ENCODE results near the gene GFRA1. TPM values are rescaled to one million over a fixed set of nuclear protein-coding genes. Genes with fewer than 3 reads are reported as not detected.

Gene GFRA1
- total and polyA plus RNA-seq, 2 donors (not counting 3 experiments of a cell fraction or from before 2014, with no cell fraction given) = 0.22 to 0.88 TPM

- Histone ChIP-seq H4K20me1 (replicated peaks; ENCODE audit: control insufficient read depth, extremely low read depth, insufficient read depth, low read length) (no peaks in the 10 kb centered on the region), H3K27ac (ENCODE audit: insufficient read depth, low read depth, low read length) (no peak overlapping the region), H3K4me3 (replicated peaks in 1 of 3; ENCODE audit: insufficient read depth in 1 of 3, low read depth in 1 of 3, low read length in 3 of 3) (no peak overlapping the region), H2AFZ (ENCODE audit: low read depth, low read length) (no peak overlapping the region), H3K4me1 (ENCODE audit: control insufficient read depth, extremely low read depth, insufficient read depth, low read length) (no peaks in the 10 kb centered on the region), H3K9ac (replicated peaks; ENCODE audit: extremely low read depth, insufficient read depth, low read length) (no peak overlapping the region), H3K9me1 (replicated peaks; ENCODE audit: control insufficient read depth, extremely low read depth, insufficient read depth, low read length) (no peaks in the 10 kb centered on the region), H3K27me3 (ENCODE audit: control insufficient read depth in 2 of 2, insufficient read depth in 2 of 2, low read length in 2 of 2) (no peaks in the 10 kb centered on the region), H3K9me3 (replicated peaks; ENCODE audit: control insufficient read depth, insufficient read depth, low read length) (no peaks in the 10 kb centered on the region), H3K79me2 (ENCODE audit: control insufficient read depth, insufficient read depth, low read length) (no peaks in the 10 kb centered on the region), H3K4me2 (ENCODE audit: insufficient read depth, low read length) (no peak overlapping the region), H3K36me3 (ENCODE audit: control insufficient read depth in 2 of 2, extremely low read depth in 1 of 2, insufficient read depth in 2 of 2, low read length in 2 of 2) (no peaks in the 10 kb centered on the region)
- ChIA-PET POLR2A (no interaction called here), CTCF (no interaction called here)
- intact Hi-C loops (cut with micrococcal nuclease) (no loop called here), dilution Hi-C loops (cut with MboI; ENCODE audit: extremely low pct_ligation_motif_present, low sequenced_read_pairs) (no loop called here)
- FAIRE-seq (no peak), DNase-seq (ENCODE audit: low read depth, low spot score) (no peak)
- no peak for TF ChIP-seq POLR2AphosphoS5 (IDR thresholded peaks at IDR 0.05; ENCODE audit: insufficient read depth, low read depth, low read length)
- TF ChIP-seq GATA2 (IDR thresholded peaks at IDR 0.05; ENCODE audit: insufficient read depth, insufficient read length, low read depth, low read length) = no peak
- TF ChIP-seq MYC (IDR thresholded peaks at IDR 0.05; ENCODE audit: low read depth, low read length) = no peak
- no TSS peak for BruUV-seq (replicated peaks)
These were observed 125.7 kb downstream of the GFRA1 start for GRCh38 chr10:116147147-116147905.

- Histone ChIP-seq H3K9me1 (replicated peaks; ENCODE audit: control insufficient read depth, extremely low read depth, insufficient read depth, low read length) (no peaks in the 10 kb centered on the region), H3K27ac (ENCODE audit: insufficient read depth, low read depth, low read length) (no peak overlapping the region), H2AFZ (ENCODE audit: low read depth, low read length) (no peak overlapping the region), H3K9me3 (replicated peaks; ENCODE audit: control insufficient read depth, insufficient read depth, low read length) (no peaks in the 10 kb centered on the region), H4K20me1 (replicated peaks; ENCODE audit: control insufficient read depth, extremely low read depth, insufficient read depth, low read length) (no peaks in the 10 kb centered on the region), H3K4me3 (replicated peaks in 1 of 3; ENCODE audit: insufficient read depth in 1 of 3, low read depth in 1 of 3, low read length in 3 of 3) (no peak overlapping the region), H3K4me1 (ENCODE audit: control insufficient read depth, extremely low read depth, insufficient read depth, low read length) (no peaks in the 10 kb centered on the region), H3K9ac (replicated peaks; ENCODE audit: extremely low read depth, insufficient read depth, low read length) (no peak overlapping the region), H3K4me2 (ENCODE audit: insufficient read depth, low read length) (no peak overlapping the region), H3K27me3 (ENCODE audit: control insufficient read depth in 2 of 2, insufficient read depth in 2 of 2, low read length in 2 of 2) (no peaks in the 10 kb centered on the region), H3K36me3 (ENCODE audit: control insufficient read depth in 2 of 2, extremely low read depth in 1 of 2, insufficient read depth in 2 of 2, low read length in 2 of 2) (no peaks in the 10 kb centered on the region), H3K79me2 (ENCODE audit: control insufficient read depth, insufficient read depth, low read length) (no peaks in the 10 kb centered on the region)
- ChIA-PET CTCF (no interaction called here), POLR2A (no interaction called here)
- TF ChIP-seq, protein P1, sequence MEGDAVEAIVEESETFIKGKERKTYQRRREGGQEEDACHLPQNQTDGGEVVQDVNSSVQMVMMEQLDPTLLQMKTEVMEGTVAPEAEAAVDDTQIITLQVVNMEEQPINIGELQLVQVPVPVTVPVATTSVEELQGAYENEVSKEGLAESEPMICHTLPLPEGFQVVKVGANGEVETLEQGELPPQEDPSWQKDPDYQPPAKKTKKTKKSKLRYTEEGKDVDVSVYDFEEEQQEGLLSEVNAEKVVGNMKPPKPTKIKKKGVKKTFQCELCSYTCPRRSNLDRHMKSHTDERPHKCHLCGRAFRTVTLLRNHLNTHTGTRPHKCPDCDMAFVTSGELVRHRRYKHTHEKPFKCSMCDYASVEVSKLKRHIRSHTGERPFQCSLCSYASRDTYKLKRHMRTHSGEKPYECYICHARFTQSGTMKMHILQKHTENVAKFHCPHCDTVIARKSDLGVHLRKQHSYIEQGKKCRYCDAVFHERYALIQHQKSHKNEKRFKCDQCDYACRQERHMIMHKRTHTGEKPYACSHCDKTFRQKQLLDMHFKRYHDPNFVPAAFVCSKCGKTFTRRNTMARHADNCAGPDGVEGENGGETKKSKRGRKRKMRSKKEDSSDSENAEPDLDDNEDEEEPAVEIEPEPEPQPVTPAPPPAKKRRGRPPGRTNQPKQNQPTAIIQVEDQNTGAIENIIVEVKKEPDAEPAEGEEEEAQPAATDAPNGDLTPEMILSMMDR (IDR thresholded peaks at IDR 0.05; ENCODE audit: extremely low read depth in 1 of 2, insufficient read depth in 1 of 2, low read depth in 1 of 2, low read length in 2 of 2) = no peak
- TF ChIP-seq MAX (IDR thresholded peaks at IDR 0.05; ENCODE audit: insufficient read depth, insufficient read length) (no peak), POLR2AphosphoS5 (IDR thresholded peaks at IDR 0.05; ENCODE audit: insufficient read depth, low read depth, low read length) (no peak), EZH2 (IDR thresholded peaks at IDR 0.05; ENCODE audit: borderline replicate concordance, low read depth, low read length, severe bottlenecking) (no peak), MYC (IDR thresholded peaks at IDR 0.05; ENCODE audit: low read depth, low read length) (no peak), POLR2A (IDR thresholded peaks at IDR 0.05; ENCODE audit: low read depth, low read length) (no peak), JUN (IDR thresholded peaks at IDR 0.05; ENCODE audit: borderline replicate concordance, insufficient read depth, insufficient read length, low read depth) (no peak), FOS (IDR thresholded peaks at IDR 0.05; ENCODE audit: borderline replicate concordance, insufficient read depth, low read length) (no peak), GATA2 (IDR thresholded peaks at IDR 0.05; ENCODE audit: insufficient read depth, insufficient read length, low read depth, low read length) (no peak)
- dilution Hi-C loops (cut with MboI; ENCODE audit: extremely low pct_ligation_motif_present, low sequenced_read_pairs) = no loop called here
- DNase-seq (ENCODE audit: low read depth, low spot score) (no peak), FAIRE-seq (no peak)
- intact Hi-C loops (cut with micrococcal nuclease) = no loop called here
- BruUV-seq (replicated peaks) = no TSS peak
These were observed 126.5 kb downstream of the GFRA1 start for GRCh38 chr10:116146372-116147140.
